Smooth muscle cell (in vitro differentiated cells): ENCODE data around the gene ZNF410. TPM values are rescaled to one million over a fixed set of nuclear protein-coding genes. Genes with fewer than 3 reads are reported as not detected.

Experiments
- DNase-seq: peaks from one replicate; lab custom pipeline; 2025; ENCODE audit not compliant: unreplicated experiment; lab: John Stamatoyannopoulos, UW
- H2AFZ ChIP-seq: fragments of 200-600 bp; sonication (generic); 2 replicates; pipeline ENCODE4 v1.6.0; 2016; ENCODE audit warnings: antibody characterized with exemption, low read depth, mild to moderate bottlenecking
- H3F3A ChIP-seq: fragments of 200-600 bp; sonication (generic); 2 replicates; pipeline ENCODE4 v1.6.0; 2017; ENCODE audit warnings: antibody characterized with exemption, low read depth
- H3K27ac ChIP-seq: fragments of 200-600 bp; sonication (generic); 2 replicates; pipeline ENCODE4 v1.5.1; 2016; ENCODE audit warnings: low read depth, mild to moderate bottlenecking
- H3K27me3 ChIP-seq: fragments of 200-600 bp; sonication (generic); 2 replicates; pipeline ENCODE4 v1.6.1; 2016; ENCODE audit warnings: low read depth, mild to moderate bottlenecking
- H3K36me3 ChIP-seq: fragments of 200-600 bp; sonication (generic); 2 replicates; pipeline ENCODE4 v1.5.1; 2016; ENCODE audit warnings: low read depth
- H3K4me1 ChIP-seq: fragments of 200-600 bp; sonication (generic); 2 replicates; pipeline ENCODE4 v1.5.1; 2016; ENCODE audit warnings: low read depth
- H3K4me2 ChIP-seq: fragments of 200-600 bp; sonication (generic); 2 replicates; pipeline ENCODE4 v1.6.0; 2016; ENCODE audit warnings: mild to moderate bottlenecking
- H3K4me3 ChIP-seq: fragments of 200-600 bp; sonication (generic); 2 replicates; pipeline ENCODE4 v1.5.1; 2016; ENCODE audit warnings: mild to moderate bottlenecking
- H3K79me2 ChIP-seq: fragments of 200-600 bp; sonication (generic); 2 replicates; pipeline ENCODE4 v1.6.0; 2016; ENCODE audit warnings: low read depth, mild to moderate bottlenecking
- H3K9ac ChIP-seq: fragments of 200-600 bp; sonication (generic); 2 replicates; pipeline ENCODE4 v1.6.0; 2016; ENCODE audit warnings: low read depth
- H3K9me3 ChIP-seq: fragments of 200-600 bp; sonication (generic); replicated peaks from 2 replicates; pipeline ENCODE4 v1.5.1; 2016; ENCODE audit warnings: low read depth
- H4K20me1 ChIP-seq: fragments of 200-600 bp; sonication (generic); 2 replicates; pipeline ENCODE4 v1.6.0; 2016; ENCODE audit warnings: low read depth
- CTCF ChIP-seq: fragments of 200-600 bp; sonication (generic); IDR thresholded peaks from 2 replicates; pipeline ENCODE4 v1.5.1; 2017; ENCODE audit warnings: borderline replicate concordance, mild to moderate bottlenecking, antibody characterized with exemption; ENCODE audit not compliant: insufficient read depth, poor library complexity, severe bottlenecking
- WGBS: methylation state at CpG from one replicate; pipeline ENCODE4 v1.1.7; 2016; ENCODE audit warnings: low lambda C conversion rate; 5-methylcytosine and 5-hydroxymethylcytosine counted together
- polyA plus RNA-seq: library from polyadenylated mRNA; unstranded; fragments of >200 nt; fragmentation: Nextera tagmentation; extraction: Ambion mirVana; gene quantifications from 2 replicates; pipeline ENCODE4 v1.2.1, GENCODE V29; 2016
- total RNA-seq: library from RNA; depleted of rRNA; stranded (reverse); fragments of >200 nt; gene quantifications from 2 replicates; pipeline ENCODE4 v1.2.3, GENCODE V29; 2014

Gene ZNF410
- total and polyA plus RNA-seq, 2 experiments from 2014 or later, result 45.1 to 67.3 TPM

GRCh38 chr14:73895939-73896338 is 9.3 kb downstream of the ZNF410 start:
- no peak for DNase-seq
- Histone ChIP-seq H3K9me3 (no peaks in the 10 kb centered on the region), H3K27me3 (no peaks in the 10 kb centered on the region), H4K20me1 (peaks cover 55% of the 10 kb centered on the region), H2AFZ (no peak overlapping the region), H3K79me2 (peaks cover 39% of the 10 kb centered on the region), H3K36me3 (peaks cover 31% of the 10 kb centered on the region), H3K4me1 (no peaks in the 10 kb centered on the region), H3K4me2 (no peak overlapping the region), H3K9ac (no peak overlapping the region), H3K27ac (no peak overlapping the region), H3K4me3 (no peak overlapping the region), H3F3A (no peaks in the 10 kb centered on the region)
- 96% methylated on average over 1 of the region's 1 CpG for WGBS
- no peak for TF ChIP-seq CTCF

GRCh38 chr14:73896521-73896920 is 9.9 kb downstream of the ZNF410 start:
- Histone ChIP-seq H4K20me1 (peaks cover 52% of the 10 kb centered on the region), H3K9me3 (no peaks in the 10 kb centered on the region), H3K27me3 (no peaks in the 10 kb centered on the region), H2AFZ (no peak overlapping the region), H3K27ac (peak overlapping the region; percentile 3), H3K4me3 (no peak overlapping the region), H3K4me2 (no peak overlapping the region), H3F3A (no peaks in the 10 kb centered on the region), H3K9ac (no peak overlapping the region), H3K4me1 (no peaks in the 10 kb centered on the region), H3K79me2 (peaks cover 35% of the 10 kb centered on the region), H3K36me3 (peaks cover 31% of the 10 kb centered on the region)
- no peak for DNase-seq
- WGBS, result 64% methylated on average over 1 of the region's 1 CpG
- TF ChIP-seq CTCF, result no peak

- TF ChIP-seq CTCF, result no peak
- no peak overlapping the region for H2AFZ ChIP-seq
- H3K27me3 ChIP-seq, result no peaks in the 10 kb centered on the region
- WGBS, result 82% methylated on average over 3 of the region's 3 CpGs
- no peak for DNase-seq
- peaks cover 16% of the 10 kb centered on the region for H3K79me2 ChIP-seq
- no peaks in the 10 kb centered on the region for H3K9me3 ChIP-seq
- no peak overlapping the region for H3K9ac ChIP-seq
- H3K4me3 ChIP-seq, result no peak overlapping the region
- no peaks in the 10 kb centered on the region for H3F3A ChIP-seq
- H3K4me1 ChIP-seq, result no peaks in the 10 kb centered on the region
- H3K36me3 ChIP-seq, result peaks cover 41% of the 10 kb centered on the region
- H3K27ac ChIP-seq, result no peak overlapping the region
- H3K4me2 ChIP-seq, result no peak overlapping the region
- peaks cover 31% of the 10 kb centered on the region for H4K20me1 ChIP-seq
Observed at GRCh38 chr14:73903028-73903427, 16.4 kb downstream of the ZNF410 start.

GRCh38 chr14:73909681-73910080 is 23.0 kb downstream of the ZNF410 start:
- Histone ChIP-seq H3F3A (no peaks in the 10 kb centered on the region), H3K9me3 (no peaks in the 10 kb centered on the region), H3K9ac (no peak overlapping the region), H3K27ac (no peak overlapping the region), H4K20me1 (peaks cover 21% of the 10 kb centered on the region), H2AFZ (no peak overlapping the region), H3K79me2 (peaks cover 16% of the 10 kb centered on the region), H3K4me2 (no peak overlapping the region), H3K4me1 (no peaks in the 10 kb centered on the region), H3K4me3 (no peak overlapping the region), H3K36me3 (peaks cover 35% of the 10 kb centered on the region), H3K27me3 (no peaks in the 10 kb centered on the region)
- no peak for TF ChIP-seq CTCF
- no peak for DNase-seq
- 100% methylated on average over 1 of the region's 1 CpG for WGBS
